Heart right ventricle (tissue), 16 donors: ENCODE measurements around the gene IGF2BP1. TPM values are rescaled to one million over a fixed set of nuclear protein-coding genes. Genes with fewer than 3 reads are reported as not detected.
"Not testable (repeated sequence)": the region's sequence is repeated elsewhere in the genome, so short reads cannot be mapped to it uniquely, and the experiment has no call there.

Experiments used
- ATAC-seq, 8 donors: fragments of 200-7000 bp; cut with Tn5 transposase; one replicate each; pipeline ENCODE4 v1.9.1; 2020; ENCODE audit warnings: mild to moderate bottlenecking in 8 of 8, moderate library complexity in 8 of 8, moderate number of reproducible peaks in 1 of 8
- DNase-seq, 2 donors: peaks; one replicate each; pipeline ENCODE4 v3.0.0-alpha.2; 2020
- H3K27ac ChIP-seq, 10 donors: fragments of 200-600 bp; sonication (generic) in 2 of 10; one replicate each; pipeline versions ENCODE4 v1.5.0 to v1.8.0; 2020 to 2022; ENCODE audit warnings: mild to moderate bottlenecking in 3 of 10
- H3K27me3 ChIP-seq, 7 donors: fragments of 200-600 bp; one replicate each; pipeline ENCODE4 v1.8.0; 2021 to 2022; ENCODE audit warnings: mild to moderate bottlenecking in 2 of 7
- H3K36me3 ChIP-seq, 9 donors: fragments of 200-600 bp; sonication (generic) in 1 of 9; one replicate each; pipeline versions ENCODE4 v1.5.0 to v1.8.0; 2020 to 2022; ENCODE audit warnings: mild to moderate bottlenecking in 2 of 9
- H3K4me1 ChIP-seq, 9 donors: fragments of 200-600 bp; sonication (generic) in 1 of 9; one replicate each; pipeline versions ENCODE4 v1.5.0 to v1.8.0; 2020 to 2022; ENCODE audit warnings: mild to moderate bottlenecking in 4 of 9
- H3K4me3 ChIP-seq, 10 donors: fragments of 200-600 bp; sonication (generic) in 2 of 10; one replicate each; pipeline versions ENCODE4 v1.5.0 to v1.8.0; 2020 to 2022; ENCODE audit warnings: mild to moderate bottlenecking in 7 of 10, moderate library complexity in 2 of 10
- H3K9me3 ChIP-seq, 11 donors: fragments of 200-600 bp in 10 of 11; sonication (generic) in 2 of 11; one replicate each; pipeline versions ENCODE4 v1.5.0 to v1.8.0; 2013 to 2022; ENCODE audit warnings: mild to moderate bottlenecking in 2 of 11, control low read depth in 1 of 11, moderate library complexity in 1 of 11
- CTCF ChIP-seq, 9 donors: fragments of 200-600 bp; sonication (generic) in 2 of 9; IDR thresholded peaks; one replicate each; pipeline versions ENCODE4 v1.5.0 to v1.8.0; 2021 to 2022; ENCODE audit warnings: antibody characterized with exemption in 9 of 9, mild to moderate bottlenecking in 5 of 9, moderate library complexity in 1 of 9
- WGBS, 2 donors: extraction: QIAGEN DNeasy Blood & Tissue Kit; methylation state at CpG; one replicate each; pipeline ENCODE4 v1.1.7; 2013; ENCODE audit warnings: inconsistent platforms in 1 of 2; 5-methylcytosine and 5-hydroxymethylcytosine counted together
- intact Hi-C, 10 donors: fragments of 100-400 bp; cut with DNase I; formaldehyde crosslinking; loops; one replicate each; pipeline versions ENCODE4 v1.11.1 to v1.14.2; 2022
- polyA plus RNA-seq, 2 donors: library from polyadenylated mRNA; stranded (reverse); fragments of 200-250 nt; gene quantifications; one replicate each; pipeline ENCODE4 v1.2.3, GENCODE V29; 2013
- total RNA-seq, 10 donors: library from RNA; stranded (reverse); fragmentation: NEBNext Ultra II Directional in 3 of 10; extraction: Animal tissue kit (Norgen Biotek cat#: 25700) in 3 of 10; gene quantifications; one replicate each; pipeline versions ENCODE4 v1.2.1 to v1.2.4, GENCODE V29; 2021 to 2023
- donor health status: Arrhythmogenic right ventricular cardiomyopathy.
- donor health status: ischemic (EF 13 %, LVEDD 7.1; RV severe dilation, severe dysfunction).
- donor health status: healthy with polysubstance abuse.
- donor health status: DM: no; HTN: yes; CAD: no.
- donor health status: DM: no; HTN: no; CAD: no.
- donor health status: ischemic (EF 25% LVEDD 6.9; RV normal size, moderate dysfunction).
- donor health status: ischemic (EF 25% LVEDD 5.7; RV mildly dilated, moderate dysfunction).
- donor health status: healthy.
- donor health status: DM: yes; HTN: yes; CAD: no.
- donor health status: Ischemic cardiomyopathy.
- donor health status: ischemic (EF 35%, LVEDD 5.7; RV mildly dilated, moderate dysfunction).
- donor health status: nonischemic (EF 11% LVEDD 7.7; RV severe dilation, severe dysfunction).
- donor health status: DM: yes; HTN: yes; CAD: no.
- donor health status: PGD.
- donor health status: ischemic (EF 29% LVEDD 5.4; RV normal size, mild dysfunction).
- donor health status: nonischemic (EF 23%, LVEDD 6.1; RV moderate dilation, normal function).

The IGF2BP1 gene
- total and polyA plus RNA-seq, 12 donors = 0.01 TPM; not detected in 11

GRCh38 chr17:49082231-49082630 is 85.0 kb downstream of the IGF2BP1 start:
- Histone ChIP-seq H3K27ac (no peak overlapping the region), H3K4me3 (no peak overlapping the region), H3K4me1 (no peaks in the 10 kb centered on the region), H3K27me3 (peaks cover 0 to 70% (median 55%) of the 10 kb centered on the region in 7 donors), H3K9me3 (no peaks in the 10 kb centered on the region), H3K36me3 (no peaks in the 10 kb centered on the region)
- intact Hi-C loops = no loop called here
- 79 to 80% methylated on average over 5 of the region's 5 CpGs for WGBS, 2 donors
- TF ChIP-seq CTCF (IDR thresholded peaks at IDR 0.05) = no peak
- ATAC-seq (no peak), DNase-seq (no peak)

- peaks cover 0 to 72% (median 41%) of the 10 kb centered on the region in 7 donors for H3K27me3 ChIP-seq
- 56 to 58% methylated on average over 2 of the region's 2 CpGs for WGBS, 2 donors
- H3K36me3 ChIP-seq, ATAC-seq, H3K4me3 ChIP-seq, H3K4me1 ChIP-seq, intact Hi-C loops, H3K9me3 ChIP-seq, H3K27ac ChIP-seq, DNase-seq: not testable (repeated sequence)
Measured at GRCh38 chr17:49085046-49085445, 87.9 kb downstream of the IGF2BP1 start.

GRCh38 chr17:49085565-49086315 is 88.6 kb downstream of the IGF2BP1 start:
- H3K9me3 ChIP-seq = no peaks in the 10 kb centered on the region
- intact Hi-C loops = no loop called here
- no peak overlapping the region for H3K27ac ChIP-seq
- peaks cover 0 to 70% (median 39%) of the 10 kb centered on the region in 7 donors for H3K27me3 ChIP-seq
- DNase-seq = no peak
- no peaks in the 10 kb centered on the region for H3K36me3 ChIP-seq
- H3K4me1 ChIP-seq = no peaks in the 10 kb centered on the region
- ATAC-seq = no peak
- TF ChIP-seq CTCF (IDR thresholded peaks at IDR 0.05) = no peak
- no peak overlapping the region for H3K4me3 ChIP-seq
- WGBS, 2 donors = 76 to 77% methylated on average over 5 of the region's 5 CpGs

- peaks cover 0 to 66% (median 34%) of the 10 kb centered on the region in 7 donors for H3K27me3 ChIP-seq
- ATAC-seq (no peak), DNase-seq (no peak)
- H3K27ac ChIP-seq = no peak overlapping the region
- H3K4me3 ChIP-seq = no peak overlapping the region
- no peak for TF ChIP-seq CTCF (IDR thresholded peaks at IDR 0.05)
- 75 to 81% methylated on average over 1 of the region's 1 CpG for WGBS, 2 donors
- no peaks in the 10 kb centered on the region for H3K36me3 ChIP-seq
- H3K4me1 ChIP-seq = no peaks in the 10 kb centered on the region
- intact Hi-C loops = no loop called here
- H3K9me3 ChIP-seq = no peaks in the 10 kb centered on the region
Measured at GRCh38 chr17:49086316-49086605, 89.1 kb downstream of the IGF2BP1 start.

GRCh38 chr17:49086649-49087048 is 89.5 kb downstream of the IGF2BP1 start:
- no peak for TF ChIP-seq CTCF (IDR thresholded peaks at IDR 0.05)
- no peaks in the 10 kb centered on the region for H3K9me3 ChIP-seq
- ATAC-seq (no peak), DNase-seq (no peak)
- no peak overlapping the region for H3K27ac ChIP-seq
- H3K4me1 ChIP-seq = no peaks in the 10 kb centered on the region
- no peaks in the 10 kb centered on the region for H3K36me3 ChIP-seq
- no peak overlapping the region for H3K4me3 ChIP-seq
- intact Hi-C loops = no loop called here
- peaks cover 0 to 64% (median 33%) of the 10 kb centered on the region in 7 donors for H3K27me3 ChIP-seq
